HG03175 (cell line): ENCODE measurements around the gene C10orf90.
"Not testable (repeated sequence)": the region's sequence is repeated elsewhere in the genome, so short reads cannot be mapped to it uniquely, and the experiment has no call there.

ENCODE experiments used
- ATAC-seq: cut with Tn5 transposase; IDR thresholded peaks from one replicate; pipeline ENCODE4 v1.9.1; 2021; ENCODE audit warnings: mild to moderate bottlenecking, moderate library complexity; ENCODE audit not compliant: unreplicated experiment

C10orf90 gene

GRCh38 chr10:126561294-126561920 lies 109.1 kb downstream of the C10orf90 start:
- ATAC-seq, result no peak

- ATAC-seq, result no peak
Measured at GRCh38 chr10:126558881-126559280, 111.6 kb downstream of the C10orf90 start.

GRCh38 chr10:126551202-126551601 lies 119.3 kb downstream of the C10orf90 start:
- no peak for ATAC-seq

GRCh38 chr10:126550586-126550985 lies 119.9 kb downstream of the C10orf90 start:
- not testable (repeated sequence) for ATAC-seq

- no peak for ATAC-seq
Measured at GRCh38 chr10:126549344-126549743, 121.1 kb downstream of the C10orf90 start.

GRCh38 chr10:126544565-126544964 lies 125.9 kb downstream of the C10orf90 start:
- no peak for ATAC-seq

- ATAC-seq, result no peak
Measured at GRCh38 chr10:126538439-126539135, 131.9 kb downstream of the C10orf90 start.

GRCh38 chr10:126536656-126537055 lies 133.8 kb downstream of the C10orf90 start:
- ATAC-seq, result no peak

- no peak for ATAC-seq
Measured at GRCh38 chr10:126536148-126536547, 134.3 kb downstream of the C10orf90 start.

GRCh38 chr10:126533644-126534043 lies 136.8 kb downstream of the C10orf90 start:
- no peak for ATAC-seq

- no peak for ATAC-seq
Measured at GRCh38 chr10:126528315-126528835, 142.1 kb downstream of the C10orf90 start.

- no peak for ATAC-seq
Measured at GRCh38 chr10:126527645-126528314, 142.7 kb downstream of the C10orf90 start.

GRCh38 chr10:126525326-126525725 lies 145.2 kb downstream of the C10orf90 start:
- ATAC-seq, result no peak

GRCh38 chr10:126524526-126524925 lies 146.0 kb downstream of the C10orf90 start:
- no peak for ATAC-seq

GRCh38 chr10:126523071-126523470 lies 147.4 kb downstream of the C10orf90 start:
- ATAC-seq, result no peak

- no peak for ATAC-seq
Measured at GRCh38 chr10:126521399-126521798, 149.1 kb downstream of the C10orf90 start.

GRCh38 chr10:126520751-126521317 lies 149.7 kb downstream of the C10orf90 start:
- no peak for ATAC-seq

GRCh38 chr10:126519992-126520391 lies 150.5 kb downstream of the C10orf90 start:
- no peak for ATAC-seq

GRCh38 chr10:126519185-126519584 lies 151.3 kb downstream of the C10orf90 start:
- ATAC-seq, result no peak

- no peak for ATAC-seq
Measured at GRCh38 chr10:126518218-126519080, 152.0 kb downstream of the C10orf90 start.
